MM.1S (cell line): ENCODE measurements around the gene SCNN1B.

Experiments
- DNase-seq: peaks from one replicate; pipeline ENCODE4 v3.0.0-alpha.2; 2015
- H2AFZ ChIP-seq: fragments of 300-600 bp; sonication (generic); 2 replicates; pipeline ENCODE4 v1.6.0; 2016; ENCODE audit warnings: antibody characterized with exemption, low read length
- H3F3A ChIP-seq: fragments of 300-600 bp; sonication (generic); 2 replicates; pipeline ENCODE4 v1.6.1; 2016; ENCODE audit warnings: mild to moderate bottlenecking, antibody characterized with exemption, low read length, moderate library complexity, mixed read lengths; ENCODE audit not compliant: insufficient read depth
- H3K27ac ChIP-seq: fragments of 300-600 bp; sonication (generic); 2 replicates; pipeline ENCODE4 v1.5.1; 2016; ENCODE audit warnings: mild to moderate bottlenecking, low read length
- H3K27me3 ChIP-seq: fragments of 300-600 bp; sonication (generic); replicated peaks from 2 replicates; pipeline ENCODE4 v1.6.0; 2016; ENCODE audit warnings: low read length; ENCODE audit not compliant: insufficient read depth
- H3K36me3 ChIP-seq: fragments of 300-600 bp; sonication (generic); replicated peaks from 2 replicates; pipeline ENCODE4 v1.6.1; 2016; ENCODE audit warnings: mild to moderate bottlenecking, low read length, mixed read lengths; ENCODE audit not compliant: insufficient read depth
- H3K4me1 ChIP-seq: fragments of 300-600 bp; sonication (generic); 2 replicates; pipeline ENCODE4 v1.6.1; 2016; ENCODE audit warnings: low read length, mixed read lengths
- H3K4me2 ChIP-seq: fragments of 300-600 bp; sonication (generic); 2 replicates; pipeline ENCODE4 v1.6.0; 2016; ENCODE audit warnings: low read depth, low read length
- H3K4me3 ChIP-seq: fragments of 300-600 bp; sonication (generic); 2 replicates; pipeline ENCODE4 v1.5.1; 2016; ENCODE audit warnings: low read length, mixed read lengths
- H3K79me2 ChIP-seq: fragments of 300-600 bp; sonication (generic); 2 replicates; pipeline ENCODE4 v1.6.1; 2016; ENCODE audit warnings: mixed run types, low read length, mixed read lengths
- H3K9ac ChIP-seq: fragments of 300-600 bp; sonication (generic); 2 replicates; pipeline ENCODE4 v1.6.1; 2016; ENCODE audit warnings: low read length, mixed read lengths
- H3K9me2 ChIP-seq: fragments of 300-600 bp; sonication (generic); replicated peaks from 2 replicates; pipeline ENCODE4 v1.6.1; 2016; ENCODE audit warnings: mild to moderate bottlenecking, low read length, mixed read lengths; ENCODE audit not compliant: insufficient read depth
- H3K9me3 ChIP-seq: fragments of 300-600 bp; sonication (generic); replicated peaks from 2 replicates; pipeline ENCODE4 v1.6.1; 2016; ENCODE audit warnings: mild to moderate bottlenecking, low read length, mixed read lengths; ENCODE audit not compliant: insufficient read depth
- H4K20me1 ChIP-seq: fragments of 300-600 bp; sonication (generic); 2 replicates; pipeline ENCODE4 v1.6.1; 2016; ENCODE audit warnings: mild to moderate bottlenecking, low read length, moderate library complexity, mixed read lengths; ENCODE audit not compliant: insufficient read depth
- CTCF ChIP-seq: fragments of 300-600 bp; sonication (generic); IDR thresholded peaks from 2 replicates; pipeline ENCODE4 v1.5.1; 2016; ENCODE audit warnings: antibody characterized with exemption, low read length, mixed read lengths
- EZH2 ChIP-seq: fragments of 300-600 bp; sonication (generic); optimal IDR thresholded peaks from 2 replicates; pipeline ENCODE3; 2017; ENCODE audit warnings: low read depth, mild to moderate bottlenecking, antibody characterized with exemption, low read length, mixed read lengths
- EZH2phosphoT487 ChIP-seq: fragments of 300-600 bp; sonication (generic); IDR thresholded peaks from 2 replicates; pipeline ENCODE4 v1.6.1; 2018; ENCODE audit warnings: antibody characterized with exemption, low read length

SCNN1B gene

GRCh38 chr16:23392223-23392600 is 90.1 kb downstream of the SCNN1B start:
- no peaks in the 10 kb centered on the region for H3F3A ChIP-seq
- TF ChIP-seq EZH2phosphoT487 (no peak), EZH2 (no peak), CTCF (no peak)
- H3K27me3 ChIP-seq = no peaks in the 10 kb centered on the region
- H3K4me3 ChIP-seq = no peak overlapping the region
- H3K79me2 ChIP-seq = no peaks in the 10 kb centered on the region
- H3K27ac ChIP-seq = no peak overlapping the region
- no peaks in the 10 kb centered on the region for H3K36me3 ChIP-seq
- H3K4me2 ChIP-seq = no peak overlapping the region
- H3K9me3 ChIP-seq = no peaks in the 10 kb centered on the region
- H3K4me1 ChIP-seq = peaks cover 4% of the 10 kb centered on the region; the same call in 1 of the 2 replicates
- no peak overlapping the region for H2AFZ ChIP-seq
- no peaks in the 10 kb centered on the region for H4K20me1 ChIP-seq
- DNase-seq = no peak
- H3K9ac ChIP-seq = no peak overlapping the region
- no peaks in the 10 kb centered on the region for H3K9me2 ChIP-seq

GRCh38 chr16:23394141-23394831 is 92.2 kb downstream of the SCNN1B start:
- Histone ChIP-seq H3K9me3 (no peaks in the 10 kb centered on the region), H3K27me3 (no peaks in the 10 kb centered on the region), H2AFZ (no peak overlapping the region), H3F3A (no peaks in the 10 kb centered on the region), H3K4me2 (no peak overlapping the region), H4K20me1 (no peaks in the 10 kb centered on the region), H3K9me2 (no peaks in the 10 kb centered on the region), H3K27ac (peak overlapping the region; percentile 19; the same call in 1 of the 2 replicates), H3K36me3 (no peaks in the 10 kb centered on the region), H3K9ac (no peak overlapping the region), H3K4me1 (peaks cover 4% of the 10 kb centered on the region; the same call in 1 of the 2 replicates), H3K79me2 (no peaks in the 10 kb centered on the region), H3K4me3 (no peak overlapping the region)
- no peak for TF ChIP-seq EZH2
- no peak for DNase-seq

GRCh38 chr16:23395732-23396131 is 93.6 kb downstream of the SCNN1B start:
- no peaks in the 10 kb centered on the region for H3K9me3 ChIP-seq
- DNase-seq = no peak
- no peak overlapping the region for H3K4me3 ChIP-seq
- H4K20me1 ChIP-seq = no peaks in the 10 kb centered on the region
- no peaks in the 10 kb centered on the region for H3K27me3 ChIP-seq
- H3K4me1 ChIP-seq = peaks cover 12% of the 10 kb centered on the region; the same call in 1 of the 2 replicates
- no peak overlapping the region for H3K9ac ChIP-seq
- H3K4me2 ChIP-seq = no peak overlapping the region
- no peaks in the 10 kb centered on the region for H3K79me2 ChIP-seq
- H3K27ac ChIP-seq = no peak overlapping the region
- no peak for TF ChIP-seq CTCF
- TF ChIP-seq EZH2phosphoT487 = no peak
- TF ChIP-seq EZH2 = no peak
- H3K36me3 ChIP-seq = no peaks in the 10 kb centered on the region
- H3K9me2 ChIP-seq = no peaks in the 10 kb centered on the region
- no peak overlapping the region for H2AFZ ChIP-seq
- H3F3A ChIP-seq = no peaks in the 10 kb centered on the region

- H3K36me3 ChIP-seq = no peaks in the 10 kb centered on the region
- H3K27ac ChIP-seq = no peak overlapping the region
- no peak overlapping the region for H2AFZ ChIP-seq
- H3F3A ChIP-seq = 0 out of 2 replicates have a peak, but pooled peaks cover 4% of the 10 kb centered on the region
- H3K79me2 ChIP-seq = no peaks in the 10 kb centered on the region
- no peak overlapping the region for H3K4me3 ChIP-seq
- no peak for TF ChIP-seq EZH2
- TF ChIP-seq EZH2phosphoT487 = no peak
- no peak for TF ChIP-seq CTCF
- no peaks in the 10 kb centered on the region for H4K20me1 ChIP-seq
- H3K9me3 ChIP-seq = no peaks in the 10 kb centered on the region
- DNase-seq = no peak
- peaks cover 27% of the 10 kb centered on the region for H3K4me1 ChIP-seq
- no peak overlapping the region for H3K4me2 ChIP-seq
- no peaks in the 10 kb centered on the region for H3K9me2 ChIP-seq
- H3K27me3 ChIP-seq = no peaks in the 10 kb centered on the region
- H3K9ac ChIP-seq = no peak overlapping the region
These were observed 95.4 kb downstream of the SCNN1B start for GRCh38 chr16:23397464-23397863.
